Lung (tissue), 16 donors: ENCODE measurements around the gene ZCCHC9. TPM values are rescaled to one million over a fixed set of nuclear protein-coding genes. Genes with fewer than 3 reads are reported as not detected.

Source experiments
- ATAC-seq: fragments of 200-7000 bp; cut with Tn5 transposase; one replicate; pipeline ENCODE4 v1.9.1; 2020; ENCODE audit warnings: moderate number of reproducible peaks; ENCODE audit not compliant: insufficient read depth, low FRiP score
- DNase-seq, 3 donors: peaks; one replicate each; pipeline ENCODE4 v3.0.0-alpha.2; 2013 to 2017
- H3K27ac ChIP-seq, 2 donors: one replicate each; pipeline ENCODE4 v1.5.1; 2013; ENCODE audit warnings: mild to moderate bottlenecking in 2 of 2, moderate library complexity in 2 of 2, control low read depth in 1 of 2, inconsistent platforms in 1 of 2, low read depth in 1 of 2, low read length in 1 of 2
- H3K27me3 ChIP-seq, 3 donors: one replicate each; pipeline ENCODE4 v1.5.1; 2013; ENCODE audit warnings: low read length in 2 of 3; ENCODE audit not compliant: control insufficient read depth in 3 of 3, insufficient read depth in 3 of 3
- H3K36me3 ChIP-seq, 4 donors: one replicate each; pipeline ENCODE4 v1.5.1; 2013; ENCODE audit warnings: low read length in 4 of 4, mild to moderate bottlenecking in 1 of 4, moderate library complexity in 1 of 4; ENCODE audit not compliant: control insufficient read depth in 4 of 4, insufficient read depth in 4 of 4
- H3K4me1 ChIP-seq, 5 donors: one replicate each; pipeline ENCODE4 v1.5.1; 2013; ENCODE audit warnings: low read length in 5 of 5, mild to moderate bottlenecking in 2 of 5, moderate library complexity in 1 of 5; ENCODE audit not compliant: control insufficient read depth in 5 of 5, insufficient read depth in 5 of 5
- H3K4me3 ChIP-seq: one replicate; pipeline ENCODE4 v1.5.1; 2013; ENCODE audit warnings: mild to moderate bottlenecking, control low read depth, moderate library complexity
- H3K9ac ChIP-seq, 2 donors: one replicate each; pipeline ENCODE4 v1.5.1; 2013; ENCODE audit warnings: low read length in 2 of 2, control low read depth in 1 of 2; ENCODE audit not compliant: insufficient read depth in 1 of 2
- H3K9me3 ChIP-seq, 4 donors: one replicate each; pipeline ENCODE4 v1.5.1; 2013; ENCODE audit warnings: low read length in 3 of 4, mild to moderate bottlenecking in 1 of 4, moderate library complexity in 1 of 4; ENCODE audit not compliant: control insufficient read depth in 4 of 4, insufficient read depth in 3 of 4
- CTCF ChIP-seq: IDR thresholded peaks from 2 replicates; pipeline ENCODE4 v1.5.1; 2012; ENCODE audit warnings: mild to moderate bottlenecking; ENCODE audit errors: control extremely low read depth, extremely low read depth
- WGBS, 2 donors: extraction: QIAGEN DNeasy Blood & Tissue Kit; methylation state at CpG; one replicate each; pipeline ENCODE4 v1.1.7; 2013; 5-methylcytosine and 5-hydroxymethylcytosine counted together
- long read RNA-seq, 5 donors: transcript quantifications; one replicate each; lab custom pipeline, GENCODE V29; 2026
- polyA plus RNA-seq, 2 donors: library from polyadenylated mRNA; stranded (reverse); fragments of 200-250 nt; gene quantifications; one replicate each; pipeline ENCODE4 v1.2.1, GENCODE V29; 2013
- total RNA-seq, 2 donors: library from RNA; depleted of rRNA in 1 of 2; stranded (reverse); fragments of >200 nt in 1 of 2; gene quantifications; one replicate each; pipeline ENCODE4 v1.2.1, GENCODE V29; 2014 to 2021
- donor health status: control.
- donor health status: control.
- donor health status: Bipolar disorder and iron deficiency.
- donor health status: healthy.
- donor health status: DM: yes; HTN: yes; CAD: no.

Gene ZCCHC9
- 10 to 100 TPM; 18.0 to 24.7 TPM for total RNA-seq
- polyA plus RNA-seq, result 10 to 100 TPM; 21.6 to 25.8 TPM
- long read RNA-seq, donor 1, full-length matches to known transcripts, result 13 of 43 reads
- long read RNA-seq, donor 1, partial matches to known transcripts, result 30 of 43 reads
- long read RNA-seq, donor 1, other reads (novel, unspliced or antisense), result 0 of 43 reads
- long read RNA-seq, donor 2, full-length matches to known transcripts, result 7 of 7 reads
- long read RNA-seq, donor 2, partial matches to known transcripts, result 0 of 7 reads
- long read RNA-seq, donor 2, other reads (novel, unspliced or antisense), result 0 of 7 reads
- long read RNA-seq, donor 3, full-length matches to known transcripts, result 10 of 26 reads
- long read RNA-seq, donor 3, partial matches to known transcripts, result 16 of 26 reads
- long read RNA-seq, donor 3, other reads (novel, unspliced or antisense), result 0 of 26 reads
- long read RNA-seq, donor 4, full-length matches to known transcripts, result 6 of 13 reads
- long read RNA-seq, donor 4, partial matches to known transcripts, result 7 of 13 reads
- long read RNA-seq, donor 4, other reads (novel, unspliced or antisense), result 0 of 13 reads
- long read RNA-seq, donor 5, full-length matches to known transcripts, result 22 of 22 reads
- long read RNA-seq, donor 5, partial matches to known transcripts, result 0 of 22 reads
- long read RNA-seq, donor 5, other reads (novel, unspliced or antisense), result 0 of 22 reads

DNA sequence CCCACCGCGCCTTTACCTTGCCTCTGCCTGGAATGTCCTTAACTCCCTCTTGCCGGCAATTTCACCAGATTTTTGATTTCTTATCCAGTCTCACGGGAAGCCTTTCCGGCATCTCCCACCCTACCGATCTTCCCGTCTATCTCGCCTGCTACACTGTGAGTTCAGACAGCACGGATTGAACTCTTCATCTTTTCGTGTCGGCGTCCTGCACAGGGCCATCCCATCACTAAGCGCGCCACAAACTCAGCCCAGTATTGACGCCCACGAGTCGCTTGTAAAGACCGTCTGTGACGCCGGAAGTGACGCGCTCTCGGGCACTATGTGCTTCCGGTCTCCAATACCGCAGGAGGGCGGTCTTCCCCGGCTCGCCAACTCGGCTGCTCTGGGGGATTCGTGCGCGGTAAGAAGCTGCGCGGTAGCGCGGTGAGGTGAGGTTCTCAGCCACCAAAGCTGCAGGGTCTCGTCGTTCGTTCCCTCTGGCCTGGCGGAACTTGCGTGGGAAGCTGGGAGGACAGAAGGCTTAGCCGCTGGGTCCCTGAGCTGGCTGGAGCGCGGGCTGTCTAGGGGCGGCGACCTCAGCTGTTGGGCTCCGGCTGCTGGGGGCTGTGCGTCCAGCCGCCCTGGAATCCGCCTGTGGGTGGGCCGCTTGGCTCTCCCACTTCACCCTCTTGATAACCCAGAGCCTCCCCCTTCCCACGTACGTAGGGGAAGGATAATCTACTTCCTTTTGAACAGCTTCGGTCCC lies at the start of gene ZCCHC9:
Gene ZCCHC9 (plus strand): TSS at position 317 of the 745 bp plus-strand sequence. CDS start 3,171 bp downstream, outside the sequence.
- H3K4me3 ChIP-seq, result peak within 1 kb of the TSS; percentile 87
- H3K27me3 ChIP-seq, result no peaks in the 10 kb centered on the region
- H3K36me3 ChIP-seq, result peaks cover 0 to 10% (median 2%) of the 10 kb centered on the region in 4 donors
- H3K4me1 ChIP-seq, result peaks cover 3 to 24% (median 7%) of the 10 kb centered on the region in 5 donors
- no peaks in the 10 kb centered on the region for H3K9me3 ChIP-seq
- peak within 1 kb of the TSS; percentile 91 to 92 for H3K9ac ChIP-seq
- peak; percentile 97 to 99 (median 98) for DNase-seq
- peak; percentile 27 for TF ChIP-seq CTCF
- WGBS, 2 donors, result 0% methylated on average over 52 to 54 of the region's 54 CpGs
- H3K27ac ChIP-seq, result peak within 1 kb of the TSS; percentile 92 to 97
- peak; percentile 98 for ATAC-seq

GRCh38 chr5:81251922-81252321 lies 49.5 kb upstream of the ZCCHC9 start:
- ATAC-seq (no peak), DNase-seq (no peak)
- Histone ChIP-seq H3K27me3 (no peaks in the 10 kb centered on the region), H3K9ac (no peak overlapping the region), H3K27ac (no peak overlapping the region), H3K36me3 (peaks cover 0 to 19% (median 6%) of the 10 kb centered on the region in 4 donors), H3K4me1 (peaks cover 0 to 24% (median 0%) of the 10 kb centered on the region in 5 donors), H3K9me3 (peaks cover 0 to 2% (median 0%) of the 10 kb centered on the region in 4 donors), H3K4me3 (no peak overlapping the region)
- TF ChIP-seq CTCF, result no peak
- WGBS, 2 donors, result 73% methylated on average over 5 of the region's 5 CpGs

DNA sequence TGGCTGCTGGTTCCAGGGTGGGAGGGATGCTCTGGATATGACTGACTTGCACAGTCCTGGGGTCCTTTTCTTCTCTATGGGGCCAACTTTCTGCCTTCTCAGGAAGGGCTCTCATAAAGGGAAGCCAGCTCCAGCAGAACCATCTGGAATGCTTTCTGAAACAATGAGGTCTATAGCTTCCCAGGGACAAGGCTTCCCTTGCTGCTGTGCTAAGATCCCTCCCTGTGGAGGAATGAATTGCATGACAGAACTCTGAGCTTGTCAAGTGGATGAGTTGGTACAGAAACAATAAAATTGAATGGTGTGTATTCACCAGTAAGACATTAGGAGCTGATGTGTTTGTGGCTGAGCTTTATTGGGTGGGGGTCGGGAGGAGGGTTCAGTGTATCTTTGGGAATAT lies 48.5 kb upstream of the ZCCHC9 start:
- no peak overlapping the region for H3K4me3 ChIP-seq
- WGBS, 2 donors, result 100% methylated on average over 1 of the region's 1 CpG

More for the DNA sequence above, 48.5 kb upstream of the ZCCHC9 start:
- no peaks in the 10 kb centered on the region for H3K27me3 ChIP-seq
- H3K9me3 ChIP-seq, result peaks cover 0 to 2% (median 0%) of the 10 kb centered on the region in 4 donors
- ATAC-seq, result no peak
- no peak for TF ChIP-seq CTCF
- peaks cover 0 to 22% (median 6%) of the 10 kb centered on the region in 4 donors for H3K36me3 ChIP-seq
- no peak for DNase-seq
- peaks cover 0 to 18% (median 0%) of the 10 kb centered on the region in 5 donors for H3K4me1 ChIP-seq
- no peak overlapping the region for H3K9ac ChIP-seq
- no peak overlapping the region for H3K27ac ChIP-seq
